RWPE2 (cell line): ENCODE results near the gene TMEM89.

Source experiments
- ATAC-seq: fragments of 200-7000 bp; cut with Tn5 transposase; 3 replicates; pipeline ENCODE4 v1.9.1; 2021; ENCODE audit warnings: low read depth
- DNase-seq: peaks from one replicate; pipeline ENCODE4 v3.0.0-alpha.2; 2020; ENCODE audit warnings: low spot score
- H3K27ac ChIP-seq: fragments of 450-650 bp; 2 replicates; pipeline ENCODE4 v1.5.1; 2017; ENCODE audit warnings: mild to moderate bottlenecking; ENCODE audit not compliant: poor library complexity, severe bottlenecking
- H3K27me3 ChIP-seq: fragments of 250-450 bp; sonication (Bioruptor Pico); 2 replicates; pipeline ENCODE4 v1.5.1; 2021; ENCODE audit warnings: mild to moderate bottlenecking, moderate library complexity; ENCODE audit not compliant: insufficient read depth, poor library complexity, severe bottlenecking
- H3K36me3 ChIP-seq: fragments of 250-450 bp; sonication (Bioruptor Pico); 2 replicates; pipeline ENCODE4 v1.5.1; 2020; ENCODE audit warnings: low read depth, mild to moderate bottlenecking, moderate library complexity
- H3K4me1 ChIP-seq: fragments of 250-450 bp; sonication (Bioruptor Pico); 2 replicates; pipeline ENCODE4 v1.5.1; 2021; ENCODE audit warnings: mild to moderate bottlenecking, moderate library complexity; ENCODE audit not compliant: insufficient read depth, poor library complexity, severe bottlenecking
- H3K4me3 ChIP-seq: fragments of 250-450 bp; sonication (Bioruptor Pico); 2 replicates; pipeline ENCODE4 v1.5.1; 2021; ENCODE audit warnings: mild to moderate bottlenecking, moderate library complexity; ENCODE audit not compliant: severe bottlenecking
- H3K9me3 ChIP-seq: fragments of 250-450 bp; sonication (Bioruptor Pico); 2 replicates; pipeline ENCODE4 v1.5.1; 2021; ENCODE audit warnings: mild to moderate bottlenecking, moderate library complexity; ENCODE audit not compliant: severe bottlenecking
- CTCF ChIP-seq: fragments of 450-650 bp; IDR thresholded peaks from one replicate; pipeline ENCODE4 v1.5.1; 2017; ENCODE audit warnings: mild to moderate bottlenecking, moderate library complexity; ENCODE audit not compliant: poor library complexity, severe bottlenecking

Gene TMEM89

GRCh38 chr3:48651771-48652170 lies 30.2 kb upstream of the TMEM89 start:
- Histone ChIP-seq H3K27me3 (no peaks in the 10 kb centered on the region), H3K9me3 (no peaks in the 10 kb centered on the region), H3K36me3 (no peaks in the 10 kb centered on the region), H3K27ac (no peak overlapping the region), H3K4me1 (no peaks in the 10 kb centered on the region), H3K4me3 (no peak overlapping the region)
- ATAC-seq, result no peak
- no peak for TF ChIP-seq CTCF
- DNase-seq, result no peak

- no peak overlapping the region for H3K4me3 ChIP-seq
- no peak for ATAC-seq
- no peak overlapping the region for H3K27ac ChIP-seq
- DNase-seq, result no peak
- no peaks in the 10 kb centered on the region for H3K36me3 ChIP-seq
- no peaks in the 10 kb centered on the region for H3K9me3 ChIP-seq
- H3K4me1 ChIP-seq, result no peaks in the 10 kb centered on the region
- H3K27me3 ChIP-seq, result no peaks in the 10 kb centered on the region
- TF ChIP-seq CTCF, result no peak
Measured at GRCh38 chr3:48650723-48651122, 29.2 kb upstream of the TMEM89 start.

- no peaks in the 10 kb centered on the region for H3K36me3 ChIP-seq
- no peaks in the 10 kb centered on the region for H3K4me1 ChIP-seq
- ATAC-seq, result no peak
- no peaks in the 10 kb centered on the region for H3K9me3 ChIP-seq
- no peak for DNase-seq
- TF ChIP-seq CTCF, result no peak
- H3K27ac ChIP-seq, result no peak overlapping the region
- no peaks in the 10 kb centered on the region for H3K27me3 ChIP-seq
- H3K4me3 ChIP-seq, result no peak overlapping the region
Measured at GRCh38 chr3:48648188-48648850, 26.8 kb upstream of the TMEM89 start.

- Histone ChIP-seq H3K27me3 (no peaks in the 10 kb centered on the region), H3K9me3 (no peaks in the 10 kb centered on the region), H3K4me3 (no peak overlapping the region), H3K36me3 (no peaks in the 10 kb centered on the region), H3K4me1 (no peaks in the 10 kb centered on the region), H3K27ac (no peak overlapping the region)
- no peak for TF ChIP-seq CTCF
- ATAC-seq (no peak), DNase-seq (no peak)
Measured at GRCh38 chr3:48647714-48648113, 26.1 kb upstream of the TMEM89 start.

- Histone ChIP-seq H3K36me3 (no peaks in the 10 kb centered on the region), H3K27ac (no peak overlapping the region)
Measured at GRCh38 chr3:48644898-48645760, 23.6 kb upstream of the TMEM89 start.

More at GRCh38 chr3:48644898-48645760, 23.6 kb upstream of the TMEM89 start:
- Histone ChIP-seq H3K4me1 (no peaks in the 10 kb centered on the region), H3K9me3 (no peaks in the 10 kb centered on the region), H3K4me3 (no peak overlapping the region), H3K27me3 (no peaks in the 10 kb centered on the region)
- TF ChIP-seq CTCF, result no peak
- ATAC-seq (no peak), DNase-seq (no peak)
